ENCODE measurements around the gene KCNC3.

The KCNC3 gene

GRCh38 chr19:50300814-50301606, 28.2 kb downstream of the KCNC3 start:
- Histone ChIP-seq H3K9me3 (ENCODE audit: insufficient read depth, low read depth, low read length) (peaks cover 9% of the 10 kb centered on the region; the same call in 1 of the 2 replicates), H4K20me1 (ENCODE audit: insufficient read depth, low read length, poor library complexity, severe bottlenecking) (no peaks in the 10 kb centered on the region), H3K4me2 (ENCODE audit: low read depth, low read length, poor library complexity, severe bottlenecking) (no peak overlapping the region), H3K4me1 (ENCODE audit: insufficient read depth, low read length, poor library complexity, severe bottlenecking) (no peaks in the 10 kb centered on the region), H2AFZ (ENCODE audit: low read length) (no peak overlapping the region), H3K4me3 (ENCODE audit: low read length, poor library complexity, severe bottlenecking) (no peak overlapping the region), H3K27me3 (ENCODE audit: insufficient read depth, low read length, poor library complexity, severe bottlenecking) (no peaks in the 10 kb centered on the region), H3K9me2 (replicated peaks; ENCODE audit: low read depth, low read length) (no peaks in the 10 kb centered on the region), H3K9ac (ENCODE audit: low read depth, low read length, poor library complexity, severe bottlenecking) (no peak overlapping the region), H3K36me3 (ENCODE audit: insufficient read depth, low read length) (no peaks in the 10 kb centered on the region), H3F3A (ENCODE audit: low read depth) (no peaks in the 10 kb centered on the region), H3K79me2 (ENCODE audit: insufficient read depth, low read length) (no peaks in the 10 kb centered on the region)
- no peak for TF ChIP-seq CTCF (conservative IDR thresholded peaks at IDR 0.05; ENCODE audit: low read length)
- no peak for TF ChIP-seq EZH2phosphoT487 (IDR thresholded peaks at IDR 0.05; ENCODE audit: borderline replicate concordance)

DNA sequence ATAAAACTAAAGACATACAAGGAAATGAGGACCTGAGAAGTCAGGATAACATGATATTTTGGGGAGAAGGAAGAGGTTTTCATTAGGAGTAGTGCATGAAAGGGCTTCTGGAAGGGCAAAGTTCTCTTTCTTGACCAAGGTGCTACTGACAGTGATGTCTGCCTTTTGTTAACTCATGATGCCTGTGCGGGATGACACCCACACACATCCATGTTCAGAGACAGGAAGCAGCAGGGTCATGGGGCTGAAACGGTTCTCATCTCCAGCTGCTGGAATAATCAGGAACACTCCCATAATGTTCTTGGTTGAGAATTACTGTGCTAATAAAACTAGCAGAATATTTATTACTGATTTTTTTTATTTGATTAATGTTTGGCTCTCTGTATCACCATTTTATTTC, 29.1 kb downstream of the KCNC3 start:
- Histone ChIP-seq H3K27me3 (ENCODE audit: insufficient read depth, low read length, poor library complexity, severe bottlenecking) (no peaks in the 10 kb centered on the region), H3K4me1 (ENCODE audit: insufficient read depth, low read length, poor library complexity, severe bottlenecking) (no peaks in the 10 kb centered on the region), H3K9ac (ENCODE audit: low read depth, low read length, poor library complexity, severe bottlenecking) (no peak overlapping the region), H3K79me2 (ENCODE audit: insufficient read depth, low read length) (no peaks in the 10 kb centered on the region), H3F3A (ENCODE audit: low read depth) (no peaks in the 10 kb centered on the region), H4K20me1 (ENCODE audit: insufficient read depth, low read length, poor library complexity, severe bottlenecking) (no peaks in the 10 kb centered on the region), H3K4me3 (ENCODE audit: low read length, poor library complexity, severe bottlenecking) (no peak overlapping the region), H3K9me2 (replicated peaks; ENCODE audit: low read depth, low read length) (no peaks in the 10 kb centered on the region), H2AFZ (ENCODE audit: low read length) (no peak overlapping the region), H3K36me3 (ENCODE audit: insufficient read depth, low read length) (no peaks in the 10 kb centered on the region), H3K4me2 (ENCODE audit: low read depth, low read length, poor library complexity, severe bottlenecking) (no peak overlapping the region), H3K9me3 (ENCODE audit: insufficient read depth, low read depth, low read length) (peaks cover 9% of the 10 kb centered on the region; the same call in 1 of the 2 replicates)
- TF ChIP-seq EZH2phosphoT487 (IDR thresholded peaks at IDR 0.05; ENCODE audit: borderline replicate concordance): no peak
- TF ChIP-seq CTCF (conservative IDR thresholded peaks at IDR 0.05; ENCODE audit: low read length): no peak

DNA sequence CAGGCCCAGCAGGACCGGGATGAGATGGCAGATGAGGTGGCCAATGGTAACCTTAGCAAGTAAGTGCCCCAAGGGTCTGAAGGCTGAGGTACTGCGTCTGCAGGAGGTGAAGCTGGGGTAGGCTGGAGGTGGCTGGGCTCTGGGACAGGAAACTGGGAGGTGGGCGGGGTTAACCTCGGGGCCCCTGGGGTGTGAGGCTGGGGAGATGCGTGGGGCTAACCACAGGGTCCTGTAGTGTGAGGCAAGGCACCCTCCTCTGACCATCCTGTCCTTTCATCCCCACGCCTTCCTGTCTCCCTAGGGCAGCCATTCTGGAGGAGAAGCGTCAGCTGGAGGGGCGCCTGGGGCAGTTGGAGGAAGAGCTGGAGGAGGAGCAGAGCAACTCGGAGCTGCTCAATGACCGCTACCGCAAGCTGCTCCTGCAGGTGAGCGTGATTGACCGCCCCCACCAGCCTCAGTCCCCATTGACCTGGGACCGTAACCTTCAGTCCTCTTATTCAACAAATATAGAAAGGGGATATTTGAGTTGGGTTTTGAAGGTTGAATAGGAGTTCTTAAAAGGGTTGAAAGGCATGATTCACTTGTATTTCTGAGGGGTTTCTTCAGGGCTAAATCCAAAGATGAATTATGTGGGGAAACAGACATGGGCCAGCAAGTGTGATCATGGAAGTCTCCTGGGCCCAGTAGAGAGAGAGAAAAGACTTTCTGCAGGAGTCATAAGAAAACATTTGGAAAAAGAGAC, 35.7 kb downstream of the KCNC3 start:
- no peaks in the 10 kb centered on the region for H3F3A ChIP-seq (ENCODE audit: low read depth)
- no peaks in the 10 kb centered on the region for H4K20me1 ChIP-seq (ENCODE audit: insufficient read depth, low read length, poor library complexity, severe bottlenecking)
- H3K79me2 ChIP-seq (ENCODE audit: insufficient read depth, low read length): no peaks in the 10 kb centered on the region
- no peak overlapping the region for H3K4me3 ChIP-seq (ENCODE audit: low read length, poor library complexity, severe bottlenecking)
- TF ChIP-seq CTCF (conservative IDR thresholded peaks at IDR 0.05; ENCODE audit: low read length) (no peak), EZH2phosphoT487 (IDR thresholded peaks at IDR 0.05; ENCODE audit: borderline replicate concordance) (no peak)
- H3K36me3 ChIP-seq (ENCODE audit: insufficient read depth, low read length): no peaks in the 10 kb centered on the region
- no peak overlapping the region for H3K4me2 ChIP-seq (ENCODE audit: low read depth, low read length, poor library complexity, severe bottlenecking)
- no peak overlapping the region for H3K9ac ChIP-seq (ENCODE audit: low read depth, low read length, poor library complexity, severe bottlenecking)
- H3K4me1 ChIP-seq (ENCODE audit: insufficient read depth, low read length, poor library complexity, severe bottlenecking): no peaks in the 10 kb centered on the region
- no peaks in the 10 kb centered on the region for H3K9me3 ChIP-seq (ENCODE audit: insufficient read depth, low read depth, low read length)
- no peak overlapping the region for H2AFZ ChIP-seq (ENCODE audit: low read length)
- H3K9me2 ChIP-seq (replicated peaks; ENCODE audit: low read depth, low read length): no peaks in the 10 kb centered on the region
- no peaks in the 10 kb centered on the region for H3K27me3 ChIP-seq (ENCODE audit: insufficient read depth, low read length, poor library complexity, severe bottlenecking)

Measured in Loucy (cell line).